SK-N-SH treated with all-trans-retinoic acid at 6 μM for 48 hours (cell line): ENCODE data around the gene CACNA2D3.

ENCODE experiments used
- ATAC-seq: fragments of 200-7000 bp; cut with Tn5 transposase; 3 replicates; pipeline ENCODE4 v1.9.1; 2020; ENCODE audit warnings: mild to moderate bottlenecking, moderate library complexity
- ARNTL ChIP-seq: fragments of 450-650 bp; formaldehyde crosslinking; IDR thresholded peaks from 2 replicates; pipeline ENCODE4 v1.5.0; 2020; ENCODE audit warnings: low read depth, mild to moderate bottlenecking, moderate library complexity, borderline replicate concordance
- BACH2 ChIP-seq: fragments of 250-450 bp; sonication (Bioruptor Pico); IDR thresholded peaks from 2 replicates; pipeline ENCODE4 v1.9.0; 2021; ENCODE audit warnings: mild to moderate bottlenecking, borderline replicate concordance
- CREB5 ChIP-seq: fragments of 250-450 bp; sonication (Bioruptor Pico); IDR thresholded peaks from 2 replicates; pipeline ENCODE4 v1.5.1; 2020; ENCODE audit warnings: low read depth, mild to moderate bottlenecking, moderate library complexity
- CSDC2 ChIP-seq: fragments of 250-450 bp; sonication (Bioruptor Pico); IDR thresholded peaks from 2 replicates; pipeline ENCODE4 v1.5.0; 2020; ENCODE audit warnings: mild to moderate bottlenecking, moderate library complexity
- CSRNP3 ChIP-seq: fragments of 250-450 bp; sonication (Bioruptor Pico); IDR thresholded peaks from 2 replicates; pipeline ENCODE4 v1.5.1; 2021; ENCODE audit warnings: mild to moderate bottlenecking, moderate library complexity
- ESRRG ChIP-seq: fragments of 250-450 bp; sonication (Bioruptor Pico); IDR thresholded peaks from 2 replicates; pipeline ENCODE4 v1.6.1; 2021; ENCODE audit warnings: mild to moderate bottlenecking
- GLIS3 ChIP-seq: fragments of 250-450 bp; sonication (Bioruptor Pico); IDR thresholded peaks from 2 replicates; pipeline ENCODE4 v1.5.0; 2020; ENCODE audit warnings: mild to moderate bottlenecking, moderate library complexity
- ISL1 ChIP-seq: fragments of 250-450 bp; sonication (Bioruptor Pico); IDR thresholded peaks from 2 replicates; pipeline ENCODE4 v2.1.2; 2022; ENCODE audit warnings: mild to moderate bottlenecking, moderate library complexity
- OSR1 ChIP-seq: fragments of 250-450 bp; sonication (Bioruptor Pico); IDR thresholded peaks from 2 replicates; pipeline ENCODE4 v1.8.0; 2022; ENCODE audit warnings: moderate library complexity, mild to moderate bottlenecking, inconsistent platforms
- PATZ1 ChIP-seq: fragments of 250-450 bp; sonication (Bioruptor Pico); IDR thresholded peaks from 2 replicates; pipeline ENCODE4 v1.8.0; 2020; ENCODE audit warnings: mild to moderate bottlenecking, moderate library complexity, borderline replicate concordance
- POU6F1 ChIP-seq: fragments of 250-450 bp; sonication (Bioruptor Pico); IDR thresholded peaks from 2 replicates; pipeline ENCODE4 v1.8.0; 2021; ENCODE audit warnings: low read depth, mild to moderate bottlenecking, moderate library complexity, borderline replicate concordance
- PPARA ChIP-seq: fragments of 250-450 bp; sonication (Bioruptor Pico); IDR thresholded peaks from 2 replicates; pipeline ENCODE4 v1.5.0; 2020; ENCODE audit warnings: mild to moderate bottlenecking, borderline replicate concordance
- RARB ChIP-seq: fragments of 250-450 bp; sonication (Bioruptor Pico); IDR thresholded peaks from 2 replicates; pipeline ENCODE4 v1.8.0; 2021; ENCODE audit warnings: mild to moderate bottlenecking, moderate library complexity
- SNAI2 ChIP-seq: fragments of 250-450 bp; sonication (Bioruptor Pico); IDR thresholded peaks from 2 replicates; pipeline ENCODE4 v1.5.0; 2020; ENCODE audit warnings: mild to moderate bottlenecking, moderate library complexity
- TCF4 ChIP-seq: fragments of 250-450 bp; sonication (Bioruptor Pico); IDR thresholded peaks from 2 replicates; pipeline ENCODE4 v1.8.0; 2021; ENCODE audit warnings: mild to moderate bottlenecking, moderate library complexity, borderline replicate concordance
- TOX ChIP-seq: fragments of 250-450 bp; sonication (Bioruptor Pico); IDR thresholded peaks from 2 replicates; pipeline ENCODE4 v1.8.0; 2021; ENCODE audit warnings: mild to moderate bottlenecking, moderate library complexity, borderline replicate concordance
- TSHZ2 ChIP-seq: fragments of 250-450 bp; sonication (Bioruptor Pico); IDR thresholded peaks from 2 replicates; pipeline ENCODE4 v1.5.0; 2020; ENCODE audit warnings: mild to moderate bottlenecking, moderate library complexity
- ZC3H10 ChIP-seq: fragments of 250-450 bp; sonication (Bioruptor Pico); IDR thresholded peaks from 2 replicates; pipeline ENCODE4 v1.5.1; 2021; ENCODE audit warnings: mild to moderate bottlenecking, moderate library complexity
- ZFP3 ChIP-seq: fragments of 250-450 bp; sonication (Bioruptor Pico); IDR thresholded peaks from 2 replicates; pipeline ENCODE4 v1.5.0; 2020; ENCODE audit warnings: mild to moderate bottlenecking, moderate library complexity
- ZFP30 ChIP-seq: fragments of 450-650 bp; formaldehyde crosslinking; IDR thresholded peaks from 2 replicates; pipeline ENCODE4 v1.5.0; 2022; ENCODE audit warnings: mild to moderate bottlenecking, moderate library complexity
- ZNF8 ChIP-seq: fragments of 450-650 bp; formaldehyde crosslinking; IDR thresholded peaks from 2 replicates; pipeline ENCODE4 v1.5.0; 2020; ENCODE audit warnings: mild to moderate bottlenecking, moderate library complexity

Gene CACNA2D3

GRCh38 chr3:54326951-54327350 is 204.6 kb downstream of the CACNA2D3 start:
- TF ChIP-seq ZFP30 (CRISPR knock-in tag) = no peak
- no peak for TF ChIP-seq SNAI2
- TF ChIP-seq BACH2 (CRISPR knock-in tag) = no peak
- no peak for TF ChIP-seq PATZ1 (CRISPR knock-in tag)
- no peak for TF ChIP-seq CSRNP3
- TF ChIP-seq ZFP3 = no peak
- TF ChIP-seq POU6F1 (CRISPR knock-in tag) = no peak
- TF ChIP-seq RARB (CRISPR knock-in tag) = no peak
- TF ChIP-seq TSHZ2 (CRISPR knock-in tag) = no peak
- TF ChIP-seq ARNTL (CRISPR knock-in tag) = no peak
- no peak for TF ChIP-seq CSDC2 (CRISPR knock-in tag)
- TF ChIP-seq ZC3H10 = no peak
- TF ChIP-seq GLIS3 (CRISPR knock-in tag) = no peak
- TF ChIP-seq TOX (CRISPR knock-in tag) = no peak
- no peak for TF ChIP-seq CREB5 (CRISPR knock-in tag)
- TF ChIP-seq TCF4 (CRISPR knock-in tag) = no peak
- TF ChIP-seq PPARA (CRISPR knock-in tag) = no peak
- ATAC-seq = no peak

- no peak for ATAC-seq
- TF ChIP-seq CSDC2 (CRISPR knock-in tag) = no peak
- TF ChIP-seq ESRRG = no peak
- no peak for TF ChIP-seq OSR1 (CRISPR knock-in tag)
- TF ChIP-seq SNAI2 = no peak
- TF ChIP-seq ARNTL (CRISPR knock-in tag) = no peak
- no peak for TF ChIP-seq PPARA (CRISPR knock-in tag)
- TF ChIP-seq ISL1 (CRISPR knock-in tag) = no peak
- TF ChIP-seq TOX (CRISPR knock-in tag) = no peak
- TF ChIP-seq ZFP30 (CRISPR knock-in tag) = no peak
- TF ChIP-seq RARB (CRISPR knock-in tag) = no peak
- no peak for TF ChIP-seq ZNF8 (CRISPR knock-in tag)
- TF ChIP-seq CSRNP3 = no peak
- TF ChIP-seq CREB5 (CRISPR knock-in tag) = no peak
Observed at GRCh38 chr3:54331341-54331740, 209.0 kb downstream of the CACNA2D3 start.
